Cortex of kidney (tissue), 1 donor: Measurements from ENCODE around the gene TAC3.
"Not testable (repeated sequence)": the region's sequence is repeated elsewhere in the genome, so short reads cannot be mapped to it uniquely, and the experiment has no call there.

Source experiments
- DNase-seq: peaks from one replicate; lab custom pipeline; 2025; lab: John Stamatoyannopoulos, UW

Gene TAC3

GRCh38 chr12:57037264-57037663 lies 20.9 kb upstream of the TAC3 start:
- no peak for DNase-seq

GRCh38 chr12:57033431-57033830 lies 17.1 kb upstream of the TAC3 start:
- DNase-seq, result no peak

GRCh38 chr12:57031789-57032188 lies 15.5 kb upstream of the TAC3 start:
- DNase-seq, result no peak

GRCh38 chr12:57031138-57031725 lies 14.9 kb upstream of the TAC3 start:
- no peak for DNase-seq

GRCh38 chr12:57029457-57029856 lies 13.1 kb upstream of the TAC3 start:
- no peak for DNase-seq

GRCh38 chr12:57027805-57028153 lies 11.4 kb upstream of the TAC3 start:
- no peak for DNase-seq

- no peak for DNase-seq
These were observed 10.9 kb upstream of the TAC3 start for GRCh38 chr12:57027011-57027804.

- no peak for DNase-seq
These were observed 8.9 kb upstream of the TAC3 start for GRCh38 chr12:57025196-57025595.

GRCh38 chr12:57022324-57022723 lies 6.0 kb upstream of the TAC3 start:
- DNase-seq, result not testable (repeated sequence)

GRCh38 chr12:57019983-57020719 lies 3.8 kb upstream of the TAC3 start:
- DNase-seq, result no peak

GRCh38 chr12:57018906-57019305 lies 2.6 kb upstream of the TAC3 start:
- DNase-seq, result no peak

GRCh38 chr12:57018353-57018752 lies 2.0 kb upstream of the TAC3 start:
- DNase-seq, result not testable (repeated sequence)

- no peak for DNase-seq
These were observed 3.5 kb downstream of the TAC3 start for GRCh38 chr12:57012600-57013465.

GRCh38 chr12:57011438-57012424 lies 4.6 kb downstream of the TAC3 start:
- DNase-seq, result no peak

GRCh38 chr12:57010627-57011247 lies 5.6 kb downstream of the TAC3 start:
- no peak for DNase-seq

- no peak for DNase-seq
These were observed 6.2 kb downstream of the TAC3 start for GRCh38 chr12:57009949-57010626.

- no peak for DNase-seq
These were observed 8.2 kb downstream of the TAC3 start for GRCh38 chr12:57008178-57008577.

- DNase-seq, result no peak
These were observed 9.4 kb downstream of the TAC3 start for GRCh38 chr12:57006809-57007475.
